GM12873 (cell line): ENCODE data around the gene MLLT1.

Experiments
- TF ChIP-seq, protein P1 (sequence below): IDR thresholded peaks from 2 replicates; pipeline ENCODE4 v1.5.1; 2012; ENCODE audit warnings: low read depth, mild to moderate bottlenecking, moderate library complexity, low read length, control low read depth; ENCODE audit not compliant: insufficient read depth; ENCODE audit errors: missing control alignments

MLLT1 gene

GRCh38 chr19:6269101-6269886 is 10.5 kb downstream of the MLLT1 start:
- TF ChIP-seq, protein P1, sequence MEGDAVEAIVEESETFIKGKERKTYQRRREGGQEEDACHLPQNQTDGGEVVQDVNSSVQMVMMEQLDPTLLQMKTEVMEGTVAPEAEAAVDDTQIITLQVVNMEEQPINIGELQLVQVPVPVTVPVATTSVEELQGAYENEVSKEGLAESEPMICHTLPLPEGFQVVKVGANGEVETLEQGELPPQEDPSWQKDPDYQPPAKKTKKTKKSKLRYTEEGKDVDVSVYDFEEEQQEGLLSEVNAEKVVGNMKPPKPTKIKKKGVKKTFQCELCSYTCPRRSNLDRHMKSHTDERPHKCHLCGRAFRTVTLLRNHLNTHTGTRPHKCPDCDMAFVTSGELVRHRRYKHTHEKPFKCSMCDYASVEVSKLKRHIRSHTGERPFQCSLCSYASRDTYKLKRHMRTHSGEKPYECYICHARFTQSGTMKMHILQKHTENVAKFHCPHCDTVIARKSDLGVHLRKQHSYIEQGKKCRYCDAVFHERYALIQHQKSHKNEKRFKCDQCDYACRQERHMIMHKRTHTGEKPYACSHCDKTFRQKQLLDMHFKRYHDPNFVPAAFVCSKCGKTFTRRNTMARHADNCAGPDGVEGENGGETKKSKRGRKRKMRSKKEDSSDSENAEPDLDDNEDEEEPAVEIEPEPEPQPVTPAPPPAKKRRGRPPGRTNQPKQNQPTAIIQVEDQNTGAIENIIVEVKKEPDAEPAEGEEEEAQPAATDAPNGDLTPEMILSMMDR: no peak

DNA sequence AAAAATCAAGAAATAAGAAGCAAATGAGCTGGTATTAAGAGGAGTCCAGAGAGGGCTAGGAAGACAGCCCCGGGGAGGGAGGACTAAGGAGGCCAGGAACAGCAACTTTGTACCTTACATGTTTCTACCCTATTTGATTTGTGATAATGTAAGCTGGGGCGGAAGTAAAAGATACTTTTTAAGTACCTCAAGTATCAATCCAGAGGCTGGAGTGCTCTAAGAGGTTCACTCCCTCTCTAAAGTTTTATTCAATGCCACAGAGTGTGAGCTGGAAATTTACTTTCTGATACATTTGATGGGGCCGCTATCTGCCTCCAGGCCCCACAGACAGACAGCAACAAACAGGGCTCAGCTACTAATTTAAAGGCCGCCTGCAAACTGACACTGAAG is 11.4 kb downstream of the MLLT1 start:
- TF ChIP-seq, protein P1: no peak

GRCh38 chr19:6267552-6268381 is 12.0 kb downstream of the MLLT1 start:
- TF ChIP-seq, protein P1: no peak

- TF ChIP-seq, protein P1: no peak
Measured at GRCh38 chr19:6264803-6265202, 15.0 kb downstream of the MLLT1 start.

- TF ChIP-seq, protein P1: no peak
Measured at GRCh38 chr19:6263735-6264444, 15.9 kb downstream of the MLLT1 start.

GRCh38 chr19:6263306-6263705 is 16.5 kb downstream of the MLLT1 start:
- TF ChIP-seq, protein P1: no peak

DNA sequence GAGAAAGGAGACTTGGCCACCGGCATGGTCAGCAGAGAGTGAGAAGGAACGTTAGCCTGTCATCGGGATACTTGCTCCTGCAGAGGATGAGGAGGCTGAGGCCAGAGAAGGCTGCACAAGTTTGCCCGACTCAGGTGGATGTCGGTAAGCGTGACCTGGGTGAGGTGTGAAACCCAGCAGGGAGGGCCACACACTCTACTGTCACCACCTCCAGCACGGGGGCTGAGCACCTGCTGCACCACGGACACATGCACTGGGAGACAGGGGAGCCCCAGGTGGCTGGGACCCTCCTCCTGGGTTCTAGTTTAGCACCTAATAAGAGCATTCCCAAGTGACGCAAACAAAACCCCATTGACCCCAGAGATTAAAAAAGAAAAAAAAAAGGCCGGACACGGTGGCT is 17.3 kb downstream of the MLLT1 start:
- TF ChIP-seq, protein P1: no peak
